BLaER1 (cell line): ENCODE results near the gene POC1B.

Experiments used
- H3K27ac ChIP-seq: shearing (Covaris generic); formaldehyde crosslinking; 2 replicates; pipeline ENCODE4 v1.8.1; 2022
- H3K27me3 ChIP-seq: shearing (Covaris generic); formaldehyde crosslinking; 2 replicates; pipeline ENCODE4 v1.8.1; 2022
- H3K36me3 ChIP-seq: shearing (Covaris generic); formaldehyde crosslinking; 2 replicates; pipeline ENCODE4 v1.8.1; 2022
- H3K4me1 ChIP-seq: shearing (Covaris generic); formaldehyde crosslinking; 2 replicates; pipeline ENCODE4 v1.8.1; 2022
- H3K4me2 ChIP-seq: shearing (Covaris generic); formaldehyde crosslinking; 2 replicates; pipeline ENCODE4 v1.8.1; 2022
- H3K4me3 ChIP-seq: shearing (Covaris generic); formaldehyde crosslinking; 2 replicates; pipeline ENCODE4 v1.8.1; 2022
- H3K9ac ChIP-seq: shearing (Covaris generic); formaldehyde crosslinking; 2 replicates; pipeline ENCODE4 v1.8.1; 2022
- H3K9me3 ChIP-seq: shearing (Covaris generic); formaldehyde crosslinking; 2 replicates; pipeline ENCODE4 v1.8.1; 2022
- H4K20me1 ChIP-seq: shearing (Covaris generic); formaldehyde crosslinking; 2 replicates; pipeline ENCODE4 v1.8.1; 2022
- Cebpa-rat ChIP-seq: shearing (Covaris generic); IDR thresholded peaks from 2 replicates; pipeline ENCODE4 v1.8.1; 2022

Gene POC1B

GRCh38 chr12:89481213-89481914 is 44.5 kb downstream of the POC1B start:
- Histone ChIP-seq H4K20me1 (no peaks in the 10 kb centered on the region), H3K27me3 (no peaks in the 10 kb centered on the region), H3K4me2 (no peak overlapping the region), H3K9me3 (no peaks in the 10 kb centered on the region), H3K4me1 (no peaks in the 10 kb centered on the region), H3K36me3 (peaks cover 47% of the 10 kb centered on the region), H3K9ac (no peak overlapping the region), H3K4me3 (no peak overlapping the region), H3K27ac (no peak overlapping the region)
- TF ChIP-seq Cebpa-rat = no peak

- no peaks in the 10 kb centered on the region for H3K27me3 ChIP-seq
- TF ChIP-seq Cebpa-rat = no peak
- H3K4me2 ChIP-seq = no peak overlapping the region
- H3K27ac ChIP-seq = no peak overlapping the region
- no peaks in the 10 kb centered on the region for H3K9me3 ChIP-seq
- no peak overlapping the region for H3K4me3 ChIP-seq
- no peaks in the 10 kb centered on the region for H4K20me1 ChIP-seq
- H3K4me1 ChIP-seq = no peaks in the 10 kb centered on the region
- peaks cover 37% of the 10 kb centered on the region for H3K36me3 ChIP-seq
- H3K9ac ChIP-seq = no peak overlapping the region
Observed at GRCh38 chr12:89479982-89480381, 45.9 kb downstream of the POC1B start.

- H4K20me1 ChIP-seq = no peaks in the 10 kb centered on the region
- TF ChIP-seq Cebpa-rat = no peak
- H3K27ac ChIP-seq = no peak overlapping the region
- H3K27me3 ChIP-seq = no peaks in the 10 kb centered on the region
- no peak overlapping the region for H3K4me3 ChIP-seq
- H3K9me3 ChIP-seq = no peaks in the 10 kb centered on the region
- H3K4me1 ChIP-seq = no peaks in the 10 kb centered on the region
- H3K36me3 ChIP-seq = peaks cover 23% of the 10 kb centered on the region; the same call in 1 of the 2 replicates
- no peak overlapping the region for H3K4me2 ChIP-seq
- H3K9ac ChIP-seq = no peak overlapping the region
Observed at GRCh38 chr12:89477633-89478279, 48.1 kb downstream of the POC1B start.

GRCh38 chr12:89476904-89477595 is 48.8 kb downstream of the POC1B start:
- Histone ChIP-seq H3K36me3 (peaks cover 19% of the 10 kb centered on the region; the same call in 1 of the 2 replicates), H3K9ac (no peak overlapping the region), H3K27ac (no peak overlapping the region), H3K4me1 (no peaks in the 10 kb centered on the region), H3K9me3 (no peaks in the 10 kb centered on the region), H3K4me2 (no peak overlapping the region), H3K4me3 (no peak overlapping the region), H3K27me3 (no peaks in the 10 kb centered on the region), H4K20me1 (no peaks in the 10 kb centered on the region)
- TF ChIP-seq Cebpa-rat = no peak

- no peaks in the 10 kb centered on the region for H3K9me3 ChIP-seq
- no peak for TF ChIP-seq Cebpa-rat
- no peak overlapping the region for H3K4me2 ChIP-seq
- no peaks in the 10 kb centered on the region for H3K27me3 ChIP-seq
- no peaks in the 10 kb centered on the region for H3K4me1 ChIP-seq
- no peak overlapping the region for H3K27ac ChIP-seq
- H3K4me3 ChIP-seq = no peak overlapping the region
- H3K9ac ChIP-seq = no peak overlapping the region
- peaks cover 18% of the 10 kb centered on the region; the same call in 1 of the 2 replicates for H3K36me3 ChIP-seq
- no peaks in the 10 kb centered on the region for H4K20me1 ChIP-seq
Observed at GRCh38 chr12:89476232-89476631, 49.6 kb downstream of the POC1B start.

- Histone ChIP-seq H4K20me1 (no peaks in the 10 kb centered on the region), H3K4me1 (no peaks in the 10 kb centered on the region), H3K27me3 (no peaks in the 10 kb centered on the region), H3K36me3 (peaks cover 13% of the 10 kb centered on the region; the same call in 1 of the 2 replicates), H3K9ac (no peak overlapping the region), H3K4me2 (no peak overlapping the region), H3K27ac (no peak overlapping the region), H3K9me3 (no peaks in the 10 kb centered on the region), H3K4me3 (no peak overlapping the region)
- TF ChIP-seq Cebpa-rat = no peak
Observed at GRCh38 chr12:89475203-89475990, 50.5 kb downstream of the POC1B start.

GRCh38 chr12:89474615-89475014 is 51.2 kb downstream of the POC1B start:
- H3K4me1 ChIP-seq = peaks cover 2% of the 10 kb centered on the region
- no peaks in the 10 kb centered on the region for H3K27me3 ChIP-seq
- no peak overlapping the region for H3K4me3 ChIP-seq
- no peak overlapping the region for H3K4me2 ChIP-seq
- no peak for TF ChIP-seq Cebpa-rat
- H3K27ac ChIP-seq = no peak overlapping the region
- no peaks in the 10 kb centered on the region for H4K20me1 ChIP-seq
- no peak overlapping the region for H3K9ac ChIP-seq
- H3K9me3 ChIP-seq = no peaks in the 10 kb centered on the region
- peaks cover 13% of the 10 kb centered on the region; the same call in 1 of the 2 replicates for H3K36me3 ChIP-seq

GRCh38 chr12:89472508-89472907 is 53.3 kb downstream of the POC1B start:
- Histone ChIP-seq H3K9ac (no peak overlapping the region), H3K27me3 (no peaks in the 10 kb centered on the region), H3K4me2 (no peak overlapping the region), H3K36me3 (peaks cover 7% of the 10 kb centered on the region; the same call in 1 of the 2 replicates), H3K27ac (no peak overlapping the region), H3K9me3 (no peaks in the 10 kb centered on the region), H3K4me3 (no peak overlapping the region), H4K20me1 (no peaks in the 10 kb centered on the region), H3K4me1 (peaks cover 19% of the 10 kb centered on the region)
- no peak for TF ChIP-seq Cebpa-rat

GRCh38 chr12:89470741-89471509 is 54.9 kb downstream of the POC1B start:
- Histone ChIP-seq H3K9ac (no peak overlapping the region), H3K4me1 (peaks cover 19% of the 10 kb centered on the region), H3K4me2 (no peak overlapping the region), H3K9me3 (no peaks in the 10 kb centered on the region), H3K27me3 (no peaks in the 10 kb centered on the region), H3K36me3 (peaks cover 7% of the 10 kb centered on the region; the same call in 1 of the 2 replicates), H3K27ac (no peak overlapping the region), H3K4me3 (no peak overlapping the region), H4K20me1 (no peaks in the 10 kb centered on the region)
- TF ChIP-seq Cebpa-rat = no peak
